GM21737 (cell line): ENCODE measurements around the gene GTSE1.
A peak's percentile ranks its signal among the peaks of the same experiment; 100 is the strongest.
"Not testable (repeated sequence)": the region's sequence is repeated elsewhere in the genome, so short reads cannot be mapped to it uniquely, and the experiment has no call there.

Experiments used
- ATAC-seq: cut with Tn5 transposase; IDR thresholded peaks from one replicate; pipeline ENCODE4 v1.9.1; 2021; ENCODE audit warnings: mild to moderate bottlenecking, moderate library complexity; ENCODE audit not compliant: unreplicated experiment

Gene GTSE1, protein sequence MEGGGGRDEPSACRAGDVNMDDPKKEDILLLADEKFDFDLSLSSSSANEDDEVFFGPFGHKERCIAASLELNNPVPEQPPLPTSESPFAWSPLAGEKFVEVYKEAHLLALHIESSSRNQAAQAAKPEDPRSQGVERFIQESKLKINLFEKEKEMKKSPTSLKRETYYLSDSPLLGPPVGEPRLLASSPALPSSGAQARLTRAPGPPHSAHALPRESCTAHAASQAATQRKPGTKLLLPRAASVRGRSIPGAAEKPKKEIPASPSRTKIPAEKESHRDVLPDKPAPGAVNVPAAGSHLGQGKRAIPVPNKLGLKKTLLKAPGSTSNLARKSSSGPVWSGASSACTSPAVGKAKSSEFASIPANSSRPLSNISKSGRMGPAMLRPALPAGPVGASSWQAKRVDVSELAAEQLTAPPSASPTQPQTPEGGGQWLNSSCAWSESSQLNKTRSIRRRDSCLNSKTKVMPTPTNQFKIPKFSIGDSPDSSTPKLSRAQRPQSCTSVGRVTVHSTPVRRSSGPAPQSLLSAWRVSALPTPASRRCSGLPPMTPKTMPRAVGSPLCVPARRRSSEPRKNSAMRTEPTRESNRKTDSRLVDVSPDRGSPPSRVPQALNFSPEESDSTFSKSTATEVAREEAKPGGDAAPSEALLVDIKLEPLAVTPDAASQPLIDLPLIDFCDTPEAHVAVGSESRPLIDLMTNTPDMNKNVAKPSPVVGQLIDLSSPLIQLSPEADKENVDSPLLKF

DNA sequence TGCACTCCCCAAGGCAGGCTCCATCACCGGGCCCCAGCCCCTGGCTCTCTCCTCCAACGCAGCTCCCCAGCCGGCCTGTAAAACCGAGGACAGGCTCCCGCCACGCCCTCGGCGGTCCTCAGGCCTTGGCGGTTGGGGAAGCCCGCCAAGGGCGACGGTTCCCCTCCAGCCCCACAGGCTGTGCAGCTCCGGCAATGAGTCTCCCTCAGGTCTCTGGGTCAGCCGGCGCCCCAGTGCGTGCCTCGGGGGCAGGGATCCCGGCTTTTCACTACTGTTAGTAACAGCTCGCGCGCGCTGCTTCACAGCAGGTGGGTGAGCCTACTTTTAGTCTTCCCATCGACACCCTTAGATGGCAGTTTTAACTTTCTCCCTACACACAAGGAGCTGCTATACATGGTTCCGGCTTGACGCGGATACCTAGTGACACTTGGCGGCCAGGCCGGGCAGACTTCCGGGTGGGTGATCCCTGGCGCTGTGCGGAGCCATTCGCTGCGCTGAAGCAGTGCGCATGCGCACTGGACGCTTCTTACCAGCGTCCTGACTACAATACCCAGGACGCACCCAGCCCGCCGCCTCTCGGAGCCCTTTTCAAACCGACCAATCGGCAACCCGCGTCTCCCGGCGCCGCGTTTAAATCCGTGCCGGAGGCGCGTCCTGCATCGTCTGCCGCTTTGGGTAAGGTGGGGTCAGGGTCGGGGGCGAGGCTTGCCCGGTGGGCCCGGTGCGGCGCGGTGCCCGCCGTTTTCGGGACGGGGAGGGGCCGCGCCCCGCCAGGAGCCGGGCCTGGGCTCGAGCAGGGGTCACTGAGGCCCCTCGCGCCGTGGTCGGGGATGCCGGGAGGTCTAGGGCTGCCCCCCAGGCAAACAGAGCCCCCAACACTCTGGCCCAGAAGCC, at the start of gene GTSE1:
GTSE1 (plus strand) TSS at position 614 of the 894 bp plus-strand sequence. CDS start 531 bp downstream, outside the sequence.
- ATAC-seq, result peak; percentile 84

DNA sequence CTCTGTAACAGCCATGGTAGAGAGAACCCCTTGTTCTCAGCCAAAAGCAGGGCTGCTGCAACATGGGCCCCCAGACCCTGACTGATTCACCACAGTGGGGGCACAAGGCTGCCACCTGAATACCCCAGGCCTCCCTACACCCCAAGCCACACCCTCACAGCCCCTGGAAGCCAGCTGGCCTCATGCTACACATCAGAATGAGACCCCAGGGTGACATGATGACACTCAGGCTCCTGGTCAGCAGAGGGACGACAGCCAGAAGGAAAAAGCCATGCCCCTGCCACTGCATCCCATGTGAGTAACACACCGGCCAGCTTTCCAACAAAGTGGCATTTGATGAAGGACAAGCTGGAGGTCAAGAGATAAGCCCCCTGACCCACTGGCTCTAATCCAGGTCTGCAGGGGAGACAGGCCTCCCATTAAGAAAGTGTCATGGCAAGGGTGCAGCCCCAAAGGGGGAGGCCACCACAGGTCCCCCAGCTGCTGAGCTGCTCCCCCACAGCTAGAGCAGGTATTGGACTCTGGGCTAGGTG, 49.2 kb upstream of the GTSE1 start:
- ATAC-seq, result no peak

DNA sequence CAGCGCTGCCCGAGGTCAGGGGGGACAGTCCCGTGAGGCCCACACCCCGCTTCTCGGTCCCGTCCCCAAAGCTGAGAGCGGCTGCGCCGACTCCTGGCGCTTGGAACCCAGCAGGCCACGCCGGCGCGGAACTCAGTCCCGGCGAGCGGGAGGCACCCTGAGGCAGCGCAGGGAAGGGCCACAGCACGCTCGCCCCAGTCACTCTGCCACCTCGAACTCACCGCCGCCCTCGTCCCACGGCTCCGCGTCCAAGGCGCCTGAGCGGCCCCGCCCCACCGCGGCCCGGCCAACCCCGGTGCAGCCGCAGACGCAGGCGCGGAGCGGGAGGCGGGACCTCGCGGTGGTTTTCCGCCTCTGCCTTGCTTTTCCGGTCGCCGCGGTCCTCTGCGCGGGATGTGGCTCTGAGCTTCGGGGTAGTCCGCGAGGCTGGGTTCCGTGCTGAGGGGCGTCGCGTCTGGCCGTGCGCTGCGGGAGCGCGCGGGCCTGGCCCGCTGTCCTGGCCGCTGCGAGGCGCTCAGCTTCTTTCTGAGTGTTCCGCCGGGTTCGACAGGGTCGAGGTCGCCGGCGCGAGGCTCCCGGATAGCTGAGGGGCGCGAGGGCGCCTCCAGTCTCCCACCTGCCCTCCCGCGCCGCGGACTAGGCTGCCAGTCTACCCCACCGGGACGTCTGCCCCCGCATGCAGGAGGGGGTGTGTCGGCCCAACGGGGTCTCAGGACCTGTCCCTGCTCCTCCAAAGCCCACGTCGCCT, 46.5 kb upstream of the GTSE1 start, which contains the start of gene CDPF1:
CDPF1 (minus strand) TSS at position 259 of the 748 bp plus-strand sequence. CDS start 2,009 bp downstream, outside the sequence.
- ATAC-seq, result peak; percentile 82

DNA sequence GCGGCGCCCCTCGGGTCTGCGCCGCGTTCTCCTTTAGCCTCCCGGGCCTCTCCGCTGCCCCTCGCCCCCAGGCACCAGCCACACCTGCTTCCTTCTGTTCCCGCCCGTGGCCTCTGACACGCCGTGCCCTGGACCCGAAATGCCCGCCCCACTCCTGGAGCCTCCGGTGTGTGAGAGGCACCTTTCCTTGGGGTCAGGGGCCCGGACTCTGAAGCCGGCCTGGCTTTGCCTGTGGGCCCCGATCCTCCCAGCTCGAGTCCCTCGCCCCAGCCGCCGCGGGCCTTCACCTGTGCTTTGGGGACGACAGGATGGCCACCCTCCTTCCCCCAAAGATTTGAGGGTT, 45.9 kb upstream of the GTSE1 start:
- no peak for ATAC-seq

DNA sequence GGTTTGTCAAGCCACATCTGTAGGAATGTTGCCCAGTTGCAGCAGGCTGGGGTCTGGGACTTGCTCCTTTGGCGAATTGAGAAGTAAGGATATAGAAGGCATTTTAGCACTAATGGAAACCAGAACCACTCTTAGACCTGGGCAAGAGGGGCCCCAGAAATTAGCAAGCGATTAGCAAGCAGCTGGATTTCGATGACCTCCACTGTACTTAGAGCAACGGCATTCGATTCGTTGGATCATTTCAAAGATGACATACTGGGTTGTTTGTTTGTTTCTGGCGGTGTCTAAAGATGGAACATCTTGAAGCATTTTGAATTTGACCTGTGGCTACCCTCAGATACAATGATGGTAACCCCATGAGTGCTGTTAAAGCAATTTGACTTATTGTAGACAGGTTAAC, 45.4 kb upstream of the GTSE1 start:
- ATAC-seq, result no peak

DNA sequence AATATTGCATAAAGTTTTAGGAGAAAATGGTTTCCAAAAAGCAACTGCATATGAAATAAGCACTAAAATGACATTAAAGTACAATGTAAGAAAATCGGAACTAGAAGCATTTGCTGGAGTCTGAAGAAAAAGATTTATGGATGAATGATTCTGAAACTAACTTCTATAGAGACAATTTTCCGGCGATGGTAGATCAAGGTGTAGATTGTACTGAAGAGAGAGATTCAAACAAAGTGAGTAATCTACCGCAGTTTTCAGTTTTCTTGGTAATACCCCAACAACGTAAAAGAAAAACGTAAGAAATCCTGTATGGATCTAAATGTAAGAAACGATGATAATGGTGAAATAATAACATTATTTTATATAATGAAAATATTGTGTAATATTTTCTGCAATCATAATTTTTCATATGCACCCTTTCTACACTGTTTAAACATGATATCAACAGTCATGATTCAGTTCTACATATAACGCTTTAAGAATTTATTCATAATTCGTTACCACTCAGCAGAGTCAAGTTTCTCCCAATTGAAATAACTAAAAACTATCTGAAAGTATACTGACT, 44.8 kb upstream of the GTSE1 start:
- ATAC-seq, result no peak

DNA sequence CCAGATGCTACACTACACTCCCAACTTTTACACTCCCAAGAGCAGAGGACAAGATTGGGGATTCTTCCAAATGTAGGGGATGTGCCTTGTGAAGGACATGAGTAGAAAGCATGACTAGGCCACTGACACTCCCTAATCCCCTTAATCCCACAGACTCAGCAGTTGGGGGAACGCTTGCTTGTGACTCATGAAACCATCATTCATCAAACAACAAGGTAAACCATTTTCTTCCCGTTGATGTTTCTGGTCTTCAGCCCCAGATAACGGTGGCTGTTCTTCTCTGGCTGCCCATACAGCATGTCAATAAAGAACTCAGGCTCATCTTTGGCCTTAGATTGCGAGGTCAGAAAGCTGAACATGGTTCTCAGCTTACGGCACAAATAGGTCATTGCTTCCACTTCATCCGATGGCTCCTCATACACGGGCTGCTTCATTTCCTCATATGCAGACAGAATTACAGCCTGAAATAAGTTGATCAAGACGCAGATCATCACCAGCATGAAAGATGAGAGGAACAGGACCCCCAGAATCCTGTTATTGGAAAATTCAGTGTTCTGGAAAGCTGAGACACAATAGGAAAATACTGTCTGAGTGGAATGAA, 40.2 kb upstream of the GTSE1 start:
- no peak for ATAC-seq

DNA sequence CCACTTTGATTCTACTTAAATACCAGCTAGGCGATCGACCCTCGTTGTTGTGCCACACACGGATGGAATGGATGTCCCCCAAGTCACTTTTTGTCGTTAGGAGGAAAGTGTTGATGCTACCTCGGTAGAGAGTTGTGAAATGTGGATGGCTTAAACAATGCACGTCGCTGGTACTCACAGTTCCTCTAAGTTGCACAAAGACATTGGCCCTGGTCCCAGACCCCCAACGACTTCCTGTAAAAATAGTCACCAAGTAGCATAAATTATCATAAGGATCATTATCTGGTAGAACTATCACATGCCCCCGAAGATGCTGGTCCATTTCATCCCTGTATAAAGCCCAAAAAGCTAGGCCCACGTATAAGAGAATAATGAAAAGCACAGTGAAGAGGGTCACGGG, 37.3 kb upstream of the GTSE1 start:
- ATAC-seq, result no peak

DNA sequence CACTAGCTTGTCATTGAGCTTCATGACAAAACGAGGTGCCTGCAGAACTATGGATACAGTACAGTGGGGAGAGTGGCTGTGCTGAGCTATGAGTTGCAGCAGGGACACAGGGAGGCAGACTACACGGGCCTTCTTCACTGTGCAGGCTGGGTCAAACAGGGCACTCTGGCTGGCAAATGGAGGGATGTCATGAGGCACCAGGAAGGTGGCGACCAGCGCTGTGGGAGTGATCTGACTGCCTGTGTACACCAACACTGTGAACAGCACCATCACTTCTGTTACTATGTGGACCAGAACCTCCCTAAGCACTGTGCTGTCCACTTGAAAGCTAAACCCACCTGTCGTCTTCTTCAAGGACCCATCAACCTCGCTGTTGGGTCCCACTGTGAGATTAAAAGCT, 36.6 kb upstream of the GTSE1 start:
- no peak for ATAC-seq

DNA sequence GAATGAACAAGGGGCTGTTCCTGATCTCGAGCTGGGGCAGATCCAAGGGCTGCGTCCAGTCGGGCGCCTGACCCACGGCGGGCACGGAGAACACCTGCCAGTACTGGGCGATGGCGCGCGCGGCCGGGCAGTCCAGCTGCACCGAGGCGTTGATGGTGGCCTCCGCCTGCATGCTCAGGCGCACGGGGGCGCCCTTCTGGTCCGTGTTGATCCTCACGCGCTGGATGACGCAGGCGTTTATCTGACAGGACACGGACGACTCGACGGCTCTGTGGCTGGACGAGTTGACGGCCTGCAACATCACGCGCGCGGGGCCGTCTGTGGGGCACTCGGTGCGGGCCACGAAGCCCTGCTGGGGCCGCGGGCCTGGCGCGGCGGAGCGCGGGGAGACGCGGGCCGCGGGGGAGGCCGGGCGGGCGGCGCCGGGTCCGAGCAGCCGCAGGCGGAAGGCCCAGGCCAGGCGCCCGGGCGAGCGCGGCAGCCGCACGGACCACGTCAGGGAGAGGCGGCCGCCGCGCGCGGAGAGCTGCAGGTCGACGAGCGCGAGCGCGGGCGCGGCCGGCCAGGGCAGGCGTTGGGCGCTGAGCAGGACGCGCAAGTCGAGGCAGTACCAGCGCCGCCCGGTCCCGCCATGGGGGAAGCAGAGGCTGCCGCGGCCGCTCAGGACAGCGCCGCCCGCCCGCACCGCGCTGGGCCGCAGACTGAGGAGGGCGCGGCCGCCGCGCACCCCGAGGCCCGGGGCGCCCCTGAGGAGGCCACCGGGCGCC, 34.0 kb upstream of the GTSE1 start:
- ATAC-seq, result no peak

DNA sequence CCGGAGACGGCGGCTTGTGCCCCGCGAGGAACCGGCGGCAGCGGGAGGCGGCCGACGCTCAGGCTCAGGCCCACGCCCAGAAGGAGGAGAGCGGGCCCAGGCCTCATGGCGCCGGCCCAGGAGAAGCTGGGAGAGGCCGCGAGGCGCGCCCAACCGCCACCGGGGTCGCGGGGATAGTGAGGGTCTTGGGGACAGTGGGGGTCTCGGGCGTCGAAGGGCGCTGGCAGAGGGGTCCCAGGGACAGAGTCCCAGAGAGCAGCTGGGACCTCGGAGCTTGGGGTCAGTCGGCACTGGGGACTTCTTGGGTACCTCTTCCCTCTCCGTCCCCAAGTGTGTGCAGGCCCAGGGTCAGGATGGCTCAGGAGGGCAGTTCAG, 33.5 kb upstream of the GTSE1 start, which contains the start of gene PKDREJ:
PKDREJ (minus strand) TSS at position 128 of the 375 bp plus-strand sequence; CDS start at position 107, 21 bp downstream.
- ATAC-seq, result no peak

DNA sequence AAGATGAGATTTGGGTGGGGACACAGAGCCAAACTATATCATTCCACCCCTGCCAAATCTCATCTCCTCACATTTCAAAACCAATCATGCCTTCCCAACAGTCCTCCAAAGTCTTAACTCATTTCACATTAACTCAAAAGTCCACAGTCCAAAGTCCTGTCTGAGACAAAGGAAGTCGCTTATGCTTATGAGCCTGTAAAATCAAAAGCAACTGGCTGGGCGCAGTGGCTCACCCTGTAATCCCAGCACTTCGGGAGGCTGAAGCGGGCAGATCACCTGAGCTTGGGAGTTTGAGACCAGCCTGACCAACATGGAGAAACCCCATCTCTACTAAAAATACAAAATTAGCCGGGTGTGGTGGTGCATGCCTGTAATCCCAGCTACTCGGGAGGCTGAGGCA, 32.1 kb upstream of the GTSE1 start:
- not testable (repeated sequence) for ATAC-seq

DNA sequence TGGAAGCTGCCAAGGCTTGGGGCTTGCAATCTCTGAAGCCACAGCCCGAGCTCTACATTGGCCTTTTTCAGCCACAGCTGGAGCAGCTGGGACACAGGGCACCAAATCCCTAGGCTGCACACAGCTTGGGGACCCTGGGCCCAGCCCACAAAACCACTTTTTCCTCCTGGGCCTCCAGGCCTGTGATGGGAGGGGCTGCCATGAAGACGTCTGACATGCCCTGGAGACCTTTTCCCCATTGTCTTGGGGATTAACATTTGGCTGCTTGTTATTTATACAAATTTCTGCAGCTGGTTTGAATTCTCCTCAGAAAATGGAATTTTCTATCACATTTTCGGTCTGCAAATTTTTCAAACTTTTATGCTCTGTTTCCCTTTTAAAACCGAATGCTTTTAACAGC, 31.0 kb upstream of the GTSE1 start:
- ATAC-seq, result not testable (repeated sequence)

DNA sequence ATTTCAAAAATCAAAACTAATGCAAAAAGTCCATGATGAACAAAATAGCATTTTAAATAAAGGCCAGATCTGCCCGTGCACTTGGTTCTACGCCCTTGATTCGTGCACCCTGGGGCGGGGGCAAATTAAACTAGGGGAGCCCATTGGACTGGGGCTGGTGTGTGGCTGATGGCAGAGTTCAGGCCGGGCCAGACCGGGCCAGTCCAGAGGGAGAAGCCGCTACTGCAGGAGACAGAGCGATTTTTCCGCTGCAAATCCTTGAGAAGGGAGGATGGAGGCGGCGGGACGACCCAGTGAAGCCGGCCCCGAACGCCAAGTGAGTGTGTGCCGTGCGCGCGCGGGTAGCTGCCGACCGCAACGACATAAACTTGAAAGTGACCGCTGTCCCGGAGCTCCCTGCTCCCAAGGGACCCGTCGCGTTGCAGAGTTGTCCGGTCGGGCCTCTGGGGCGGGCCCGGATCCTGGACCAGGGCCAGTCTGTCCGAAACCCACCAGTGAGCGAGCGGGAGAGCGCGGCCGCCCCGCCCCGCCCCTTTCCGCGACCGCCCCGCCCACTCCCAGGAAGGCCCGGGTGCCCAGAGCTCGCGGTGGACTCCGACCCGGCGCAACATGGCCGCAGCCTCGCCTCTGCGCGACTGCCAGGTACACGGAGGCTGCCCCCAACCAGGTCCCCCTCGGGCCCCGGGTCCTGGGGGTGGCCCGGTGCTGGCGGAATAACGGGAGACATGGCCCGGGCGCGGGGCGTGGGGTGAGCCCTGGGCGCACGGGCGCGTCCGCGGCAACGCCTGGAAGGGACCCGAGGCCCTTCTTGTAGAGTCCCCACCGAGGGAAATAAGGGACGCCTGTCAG, 29.0 kb upstream of the GTSE1 start, which contains the start of gene TTC38:
TTC38 (plus strand) TSS at position 578 of the 849 bp plus-strand sequence; CDS start at position 610, 32 bp downstream.
- peak; percentile 87 for ATAC-seq

DNA sequence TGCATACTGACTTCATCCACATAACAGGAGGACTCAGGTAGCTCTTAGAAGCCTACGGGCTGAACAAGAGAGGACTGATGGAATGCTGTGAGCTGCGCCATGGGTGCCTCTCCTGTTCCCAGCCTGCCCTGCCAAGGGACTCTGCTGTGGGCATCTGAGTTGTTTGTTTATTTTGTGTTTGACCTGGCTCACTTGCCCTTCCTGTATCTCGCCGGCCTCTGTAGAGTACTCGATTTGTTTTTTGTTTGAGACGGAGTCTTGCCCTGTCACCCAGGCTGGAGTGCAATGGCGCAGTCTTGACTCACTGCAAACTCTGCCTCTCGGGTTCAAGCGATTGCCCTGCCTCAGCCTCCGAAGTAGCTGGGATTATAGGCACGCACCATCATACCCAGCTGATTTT, 27.1 kb upstream of the GTSE1 start:
- ATAC-seq, result no peak

DNA sequence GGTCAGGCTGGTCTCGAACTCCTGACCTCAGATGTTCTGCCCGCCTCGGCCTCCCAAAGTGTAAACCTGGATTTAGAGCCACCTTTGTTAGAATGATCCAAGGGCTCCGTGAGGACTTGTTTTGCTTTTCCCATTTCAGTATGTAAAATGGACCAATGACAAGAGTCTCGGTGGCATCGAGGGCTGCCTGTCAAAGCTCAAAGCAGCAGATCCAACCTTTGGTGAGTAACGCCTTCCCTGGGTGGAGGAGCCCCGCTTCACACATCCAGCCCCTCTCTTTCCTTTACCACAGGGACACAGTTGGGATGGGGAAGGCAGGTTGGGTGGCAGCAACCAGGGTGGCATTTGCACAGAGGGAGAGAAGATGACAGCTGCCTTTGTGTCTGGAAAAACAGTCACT, 24.5 kb upstream of the GTSE1 start:
- ATAC-seq, result no peak

DNA sequence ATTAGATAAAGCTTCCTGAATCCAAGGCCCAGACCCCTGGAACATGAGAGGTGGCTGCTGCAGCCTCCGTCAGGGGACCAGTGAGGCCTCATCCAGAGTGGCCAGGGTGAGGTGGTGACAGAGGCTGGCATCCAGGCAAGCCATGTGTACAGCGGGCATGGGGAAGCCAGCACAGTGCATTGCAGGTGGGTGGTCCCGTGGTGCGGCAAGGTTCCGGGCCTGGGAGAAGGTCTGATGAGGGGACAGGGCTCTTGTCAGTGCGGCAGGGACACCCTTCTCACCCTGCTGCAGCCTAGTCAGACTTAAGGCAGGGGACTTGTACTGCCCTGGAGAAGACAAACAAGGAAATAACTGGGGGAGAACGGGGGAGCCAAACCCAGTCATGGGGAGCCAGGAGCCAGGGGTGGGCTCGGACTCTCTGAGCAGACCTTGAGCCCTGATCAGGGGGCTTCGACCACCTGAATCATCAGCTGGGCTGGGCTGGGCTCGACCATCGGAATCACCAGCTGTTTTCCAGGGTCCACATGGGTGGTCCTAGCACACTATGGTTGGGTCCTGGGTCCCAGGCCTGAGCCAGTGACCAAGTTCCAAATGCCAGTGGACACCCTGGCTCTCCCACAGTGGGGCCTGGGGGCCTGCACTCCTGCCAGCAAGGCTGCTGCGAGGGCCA, 23.8 kb upstream of the GTSE1 start:
- ATAC-seq, result no peak
